Activated CD8-positive, alpha-beta memory T cell treated with anti-CD3 and anti-CD28 coated beads, Interleukin-2, amount 50 U/mL, for 1 hour (primary cell): Measurements from ENCODE around the gene HAVCR1.
"Not testable (repeated sequence)": the region's sequence is repeated elsewhere in the genome, so short reads cannot be mapped to it uniquely, and the experiment has no call there.

Experiments used
- DNase-seq: peaks from one replicate; pipeline ENCODE4 v3.0.0-alpha.2; 2020; ENCODE audit errors: extremely low read depth

Gene HAVCR1

GRCh38 chr5:157049605-157050004 lies 9.3 kb downstream of the HAVCR1 start:
- no peak for DNase-seq

GRCh38 chr5:157047898-157048297 lies 11.0 kb downstream of the HAVCR1 start:
- DNase-seq = no peak

GRCh38 chr5:157047016-157047415 lies 11.9 kb downstream of the HAVCR1 start:
- not testable (repeated sequence) for DNase-seq

- DNase-seq = no peak
Observed at GRCh38 chr5:157046041-157046440, 12.9 kb downstream of the HAVCR1 start.

- DNase-seq = no peak
Observed at GRCh38 chr5:157045601-157046000, 13.3 kb downstream of the HAVCR1 start.

- no peak for DNase-seq
Observed at GRCh38 chr5:157038568-157039187, 20.2 kb downstream of the HAVCR1 start.

- DNase-seq = not testable (repeated sequence)
Observed at GRCh38 chr5:157034106-157035072, 24.5 kb downstream of the HAVCR1 start.

GRCh38 chr5:157033071-157033583 lies 25.8 kb downstream of the HAVCR1 start:
- DNase-seq = no peak

GRCh38 chr5:157030692-157031091 lies 28.2 kb downstream of the HAVCR1 start:
- DNase-seq = no peak

GRCh38 chr5:157029457-157029856 lies 29.5 kb downstream of the HAVCR1 start:
- DNase-seq = no peak

GRCh38 chr5:157027663-157028062 lies 31.3 kb downstream of the HAVCR1 start:
- not testable (repeated sequence) for DNase-seq

- DNase-seq = no peak
Observed at GRCh38 chr5:157026789-157027424, 32.0 kb downstream of the HAVCR1 start.

GRCh38 chr5:157025093-157025698 lies 33.7 kb downstream of the HAVCR1 start:
- DNase-seq = peak; percentile 23

GRCh38 chr5:157024208-157024959 lies 34.5 kb downstream of the HAVCR1 start:
- no peak for DNase-seq

- no peak for DNase-seq
Observed at GRCh38 chr5:157022024-157022423, 36.9 kb downstream of the HAVCR1 start.

- DNase-seq = no peak
Observed at GRCh38 chr5:157020511-157021222, 38.2 kb downstream of the HAVCR1 start.

GRCh38 chr5:157020002-157020401 lies 38.9 kb downstream of the HAVCR1 start:
- DNase-seq = no peak

- not testable (repeated sequence) for DNase-seq
Observed at GRCh38 chr5:157014143-157014542, 44.8 kb downstream of the HAVCR1 start.

GRCh38 chr5:157006262-157006661 lies 52.7 kb downstream of the HAVCR1 start:
- DNase-seq = no peak

GRCh38 chr5:157004893-157005551 lies 53.9 kb downstream of the HAVCR1 start:
- no peak for DNase-seq
